Astrocyte (in vitro differentiated cells and primary cell): ENCODE results near the gene CD99.

ENCODE experiments used
- CTCF ChIP-seq: IDR thresholded peaks from 2 replicates; pipeline ENCODE4 v1.5.1; 2011; ENCODE audit warnings: low read depth, mild to moderate bottlenecking, inconsistent platforms, low read length, moderate library complexity; ENCODE audit not compliant: insufficient read depth
- EZH2 ChIP-seq: IDR thresholded peaks from 2 replicates; pipeline ENCODE4 v1.6.1; 2012; ENCODE audit warnings: mild to moderate bottlenecking, low read length, inconsistent platforms; ENCODE audit not compliant: insufficient read depth

DNA sequence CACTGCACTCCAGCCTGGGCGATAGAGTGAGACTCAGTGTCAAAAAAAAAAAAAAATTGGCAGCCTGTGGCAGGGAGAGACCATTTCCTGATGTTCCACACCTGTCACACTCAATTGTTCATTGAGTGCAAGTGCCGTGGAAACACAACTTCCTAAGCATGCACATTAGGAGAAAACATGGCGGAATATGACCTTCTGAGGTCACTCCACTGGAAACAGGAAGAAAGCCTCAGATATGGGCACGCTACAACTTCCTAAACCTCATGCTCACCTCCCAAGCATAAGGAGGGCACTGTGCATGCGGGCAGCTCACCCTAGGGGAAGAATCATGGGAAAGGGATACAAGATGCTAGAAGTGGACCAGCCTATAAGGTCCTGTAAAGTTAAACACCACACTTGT is 28.5 kb upstream of the CD99 start:
- TF ChIP-seq CTCF (no peak), EZH2 (no peak)
